ENCODE results near the gene SLC37A2.

Gene SLC37A2

GRCh38 chr11:125139778-125140177 lies 76.7 kb downstream of the SLC37A2 start:
- Histone ChIP-seq H3K27ac (no peak overlapping the region), H3K27me3 (peaks cover 0 to 26% of the 10 kb centered on the region in 2 donors), H3K4me1 (no peaks in the 10 kb centered on the region), H3K36me3 (no peaks in the 10 kb centered on the region), H3K4me3 (no peak overlapping the region), H3K9me3 (no peaks in the 10 kb centered on the region)
- intact Hi-C loops (cut with DNase I; ENCODE audit: low total_unique reads) = loop anchor here (2.0 to 10.0 kb wide), 2 partner anchors 75 to 185 kb away; partner anchors contain the start of gene CCDC15
- no peak for TF ChIP-seq CTCF (IDR thresholded peaks at IDR 0.05)
- no peak for DNase-seq
